Duodenal mucosa (tissue), 2 donors: ENCODE results near the gene XPC.
"Not testable (repeated sequence)": the region's sequence is repeated elsewhere in the genome, so short reads cannot be mapped to it uniquely, and the experiment has no call there.

ENCODE experiments used
- H3K27ac ChIP-seq: one replicate; pipeline ENCODE4 v1.7.0; 2013; ENCODE audit warnings: low read depth, low read length
- H3K27me3 ChIP-seq, 2 donors: one replicate each; pipeline ENCODE4 v1.7.0; 2013; ENCODE audit warnings: low read length in 2 of 2, control low read depth in 1 of 2; ENCODE audit not compliant: insufficient read depth in 2 of 2, control insufficient read depth in 1 of 2
- H3K36me3 ChIP-seq, 2 donors: one replicate each; pipeline ENCODE4 v1.7.0; 2013; ENCODE audit warnings: low read length in 2 of 2, control low read depth in 1 of 2; ENCODE audit not compliant: insufficient read depth in 2 of 2, control insufficient read depth in 1 of 2
- H3K4me1 ChIP-seq, 2 donors: one replicate each; pipeline ENCODE4 v1.7.0; 2013; ENCODE audit warnings: low read length in 2 of 2, control low read depth in 1 of 2; ENCODE audit not compliant: insufficient read depth in 2 of 2, control insufficient read depth in 1 of 2
- H3K4me3 ChIP-seq, 2 donors: one replicate each; pipeline ENCODE4 v1.7.0; 2013; ENCODE audit warnings: low read length in 2 of 2, low read depth in 1 of 2
- H3K9ac ChIP-seq, 2 donors: one replicate each; pipeline ENCODE4 v1.7.0; 2013; ENCODE audit warnings: low read length in 2 of 2, low read depth in 1 of 2
- H3K9me3 ChIP-seq, 2 donors: one replicate each; pipeline ENCODE4 v1.7.0; 2013; ENCODE audit warnings: low read length in 2 of 2, control low read depth in 1 of 2; ENCODE audit not compliant: control insufficient read depth in 1 of 2

Gene XPC

DNA sequence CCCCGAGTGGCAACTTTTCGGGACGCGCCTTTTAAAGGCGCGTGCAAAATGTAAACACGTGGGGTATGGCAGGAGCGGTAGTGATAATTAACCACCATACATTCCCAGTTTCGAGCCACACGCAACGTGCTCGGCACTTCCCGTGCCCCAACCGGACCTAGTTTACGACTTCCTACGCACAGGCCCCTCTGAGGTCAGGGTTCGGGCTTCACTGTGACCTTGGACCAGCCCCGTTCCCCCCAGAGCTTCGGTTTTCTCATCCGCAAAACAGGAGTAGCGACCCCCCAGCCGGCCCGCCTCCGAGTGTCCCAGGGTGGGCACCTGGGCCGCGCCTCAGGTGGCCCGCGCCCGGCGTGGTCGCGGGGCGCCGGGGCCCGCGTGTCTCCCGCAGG is 54.2 kb downstream of the XPC start:
- Histone ChIP-seq H3K4me3 (peak overlapping the region; percentile 92 to 94), H3K36me3 (peaks cover 14 to 37% of the 10 kb centered on the region in 2 donors), H3K4me1 (peaks cover 25 to 34% of the 10 kb centered on the region in 2 donors)

DNA sequence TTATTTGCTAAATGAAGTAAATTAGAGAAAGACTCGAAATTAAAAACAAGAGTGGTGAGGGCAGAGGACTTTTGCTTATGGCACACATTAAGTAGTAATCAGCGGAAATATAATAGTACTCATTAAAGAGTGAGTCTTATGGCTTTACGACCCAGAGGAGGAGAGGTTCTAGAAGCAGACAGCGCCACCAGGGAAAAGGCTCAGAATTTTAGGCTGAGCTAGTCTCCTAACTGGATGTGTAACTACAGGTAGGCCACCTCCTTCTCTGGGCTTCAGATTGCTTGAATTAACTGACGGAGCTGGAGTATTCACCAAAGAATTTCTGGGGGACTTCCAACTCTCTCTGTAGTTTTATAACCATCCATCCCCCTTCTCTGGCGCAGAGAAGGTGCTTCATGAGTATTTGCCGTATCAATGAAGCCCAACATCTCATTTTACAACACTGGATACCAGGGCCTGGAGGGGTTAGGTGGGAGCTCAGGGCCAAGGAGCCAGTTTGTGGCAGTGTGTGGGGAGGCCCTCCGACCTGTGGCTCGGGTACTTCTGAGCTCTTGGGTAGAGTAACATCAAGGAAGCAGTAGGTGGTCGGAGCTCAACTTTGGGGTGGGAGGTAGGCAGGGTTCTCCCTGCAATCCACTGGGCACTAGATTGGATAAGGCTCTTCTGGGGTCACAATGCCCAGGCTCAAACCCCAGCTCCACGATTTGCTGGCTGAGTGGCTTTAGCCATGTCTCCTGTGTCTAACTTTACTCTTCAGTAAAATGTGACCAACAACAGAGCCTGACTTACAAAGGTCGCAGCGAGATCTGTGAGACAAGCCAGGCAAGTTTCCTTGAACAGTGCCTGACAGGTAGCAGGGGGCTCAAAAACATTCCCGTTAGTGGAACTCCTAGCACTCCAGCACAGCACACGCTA is 54.8 kb downstream of the XPC start:
- H3K4me3 ChIP-seq = peak overlapping the region; percentile 92 to 94
- peak overlapping the region; percentile 82 to 95 for H3K9ac ChIP-seq
- H3K27me3 ChIP-seq = no peaks in the 10 kb centered on the region
- peaks cover 10 to 32% of the 10 kb centered on the region in 2 donors for H3K36me3 ChIP-seq
- peaks cover 31 to 34% of the 10 kb centered on the region in 2 donors for H3K4me1 ChIP-seq
- no peaks in the 10 kb centered on the region for H3K9me3 ChIP-seq
- H3K27ac ChIP-seq = peak overlapping the region; percentile 87

More for the DNA sequence above, 54.2 kb downstream of the XPC start:
- H3K27me3 ChIP-seq = no peaks in the 10 kb centered on the region
- peak overlapping the region; percentile 82 to 95 for H3K9ac ChIP-seq
- no peaks in the 10 kb centered on the region for H3K9me3 ChIP-seq
- H3K27ac ChIP-seq = peak overlapping the region; percentile 87

DNA sequence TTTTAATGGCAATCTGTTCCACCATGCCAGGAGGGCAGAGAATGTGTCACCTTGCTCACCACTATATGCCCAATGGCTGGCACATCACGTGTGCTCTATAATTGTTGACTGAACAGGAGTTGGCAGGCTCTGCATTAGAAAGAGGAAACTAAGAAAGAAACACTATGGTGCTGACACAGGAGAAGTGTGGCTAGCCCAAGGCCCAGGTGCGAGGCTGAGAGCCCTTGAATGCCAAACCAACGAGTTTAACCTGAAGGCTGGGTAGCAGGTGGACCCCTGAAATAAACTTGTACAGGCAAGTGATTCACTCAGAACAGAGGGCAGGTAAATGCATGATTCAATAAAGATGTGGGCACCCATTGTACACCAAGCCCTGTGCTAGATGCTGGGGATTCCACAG is 56.1 kb downstream of the XPC start:
- Histone ChIP-seq H3K36me3 (peaks cover 0 to 25% of the 10 kb centered on the region in 2 donors), H3K9ac (no peak overlapping the region), H3K27ac (no peak overlapping the region), H3K4me1 (peaks cover 31 to 33% of the 10 kb centered on the region in 2 donors), H3K27me3 (no peaks in the 10 kb centered on the region), H3K9me3 (no peaks in the 10 kb centered on the region), H3K4me3 (no peak overlapping the region)

DNA sequence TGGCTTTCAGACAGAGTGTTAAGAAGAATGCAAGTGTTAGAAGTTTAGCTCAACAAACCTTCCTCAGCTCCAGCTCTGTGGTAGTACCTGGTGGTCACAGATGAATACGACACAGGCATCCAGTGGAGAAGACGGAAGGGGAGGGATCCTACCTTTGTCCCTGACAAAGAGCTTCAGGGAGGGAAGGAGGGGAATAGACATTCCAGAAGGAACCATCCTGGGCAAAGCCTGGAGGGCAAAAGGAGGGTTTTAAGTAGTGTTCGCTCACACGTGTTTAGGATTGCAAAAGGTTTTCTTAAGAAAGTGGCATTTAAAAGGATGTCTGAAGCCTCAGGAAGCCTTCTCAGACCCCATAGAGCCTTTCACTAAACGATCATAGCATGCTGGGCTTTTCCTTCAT is 56.5 kb downstream of the XPC start:
- no peaks in the 10 kb centered on the region for H3K27me3 ChIP-seq
- no peak overlapping the region for H3K9ac ChIP-seq
- peaks cover 0 to 27% of the 10 kb centered on the region in 2 donors for H3K36me3 ChIP-seq
- no peak overlapping the region for H3K4me3 ChIP-seq
- no peaks in the 10 kb centered on the region for H3K9me3 ChIP-seq
- peaks cover 28 to 30% of the 10 kb centered on the region in 2 donors for H3K4me1 ChIP-seq
- no peak overlapping the region for H3K27ac ChIP-seq

DNA sequence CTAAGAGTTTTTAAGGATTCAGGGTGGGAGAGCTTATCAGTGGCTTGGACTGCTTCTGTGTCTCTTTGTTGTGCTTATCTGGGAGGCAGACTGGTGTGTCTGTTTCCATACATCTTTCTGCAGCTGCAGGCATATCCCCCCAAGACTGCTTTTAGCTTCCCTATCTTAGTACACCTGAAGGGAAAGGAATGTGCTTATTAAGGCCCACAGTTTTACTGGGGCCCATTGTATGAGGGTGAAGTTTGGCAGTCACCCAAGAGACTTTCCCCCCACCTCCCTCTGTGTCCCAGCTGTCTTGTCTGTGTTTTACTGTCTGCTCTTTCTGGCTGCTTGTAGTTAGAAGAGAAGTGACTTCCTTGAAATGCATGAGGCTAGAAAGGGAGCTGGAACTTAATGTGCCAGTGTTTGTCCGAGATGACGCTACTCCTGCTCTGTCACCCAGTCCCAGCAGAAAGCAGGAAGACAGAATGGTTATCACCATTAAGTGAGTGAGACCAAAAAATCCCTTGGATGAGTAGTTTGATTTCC is 57.4 kb downstream of the XPC start:
- peaks cover 3 to 26% of the 10 kb centered on the region in 2 donors for H3K36me3 ChIP-seq
- not testable (repeated sequence) for H3K27ac ChIP-seq, H3K9ac ChIP-seq, H3K9me3 ChIP-seq, H3K27me3 ChIP-seq, H3K4me3 ChIP-seq
- peaks cover 19 to 21% of the 10 kb centered on the region in 2 donors for H3K4me1 ChIP-seq

DNA sequence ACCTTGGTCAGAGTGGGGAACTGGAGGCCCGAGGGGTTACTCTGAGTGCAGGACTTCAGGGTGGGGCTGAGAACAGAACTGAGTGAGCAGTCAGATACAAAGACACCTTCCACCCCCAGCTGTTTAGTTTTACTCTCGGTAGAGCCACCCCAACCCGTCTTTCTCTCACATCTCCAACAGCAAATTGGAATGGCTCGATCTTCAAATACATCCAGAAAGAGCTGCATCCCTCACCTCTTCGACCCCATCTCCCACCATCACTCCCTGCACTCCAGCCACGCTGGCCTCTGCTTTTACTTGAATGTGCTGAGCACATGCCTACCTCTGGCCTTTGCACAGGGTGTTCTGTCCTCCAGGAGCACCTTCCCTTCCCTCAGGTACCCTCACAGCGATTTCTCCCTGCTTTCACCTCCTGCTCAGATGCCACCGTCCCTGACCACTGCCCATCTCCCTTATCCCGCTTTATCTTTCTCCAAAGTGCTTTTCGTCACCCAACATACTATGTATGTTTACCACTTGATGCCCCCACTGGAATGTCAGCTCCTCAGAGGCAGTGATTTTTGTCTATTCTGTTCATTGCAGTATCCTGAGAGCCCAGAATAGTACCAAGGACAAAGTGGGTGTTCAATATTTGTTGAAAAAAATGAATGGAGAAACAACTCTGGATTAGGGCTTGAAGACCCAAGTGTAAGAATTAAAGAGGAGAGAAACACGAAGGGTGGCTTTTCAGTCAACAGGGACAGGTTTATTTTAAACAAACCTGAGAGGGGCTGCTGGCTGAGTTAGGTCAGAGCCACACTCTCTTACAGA is 58.1 kb downstream of the XPC start:
- Histone ChIP-seq H3K27me3 (no peaks in the 10 kb centered on the region), H3K9ac (no peak overlapping the region), H3K4me3 (no peak overlapping the region), H3K4me1 (peaks cover 16 to 21% of the 10 kb centered on the region in 2 donors), H3K9me3 (no peaks in the 10 kb centered on the region), H3K27ac (no peak overlapping the region), H3K36me3 (peaks cover 10 to 32% of the 10 kb centered on the region in 2 donors)

DNA sequence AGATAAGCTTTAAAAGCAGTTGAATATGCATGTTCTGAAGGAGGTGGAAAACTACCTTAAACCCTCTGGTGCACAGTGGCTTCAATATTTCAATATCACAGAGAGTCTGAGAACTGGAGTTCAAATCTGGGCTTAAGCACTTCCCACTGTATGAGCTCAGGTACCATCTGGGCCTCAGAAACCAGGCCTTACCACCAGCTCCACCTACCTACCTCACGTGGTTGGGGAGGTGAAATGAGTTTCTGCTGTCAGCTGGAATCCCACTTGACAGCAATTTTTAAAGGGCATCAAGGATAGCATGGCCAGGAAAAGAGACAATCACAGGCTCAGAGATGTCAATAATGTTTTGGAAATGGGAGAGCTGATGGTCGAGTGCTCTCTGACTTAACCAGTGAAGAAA is 58.8 kb downstream of the XPC start:
- Histone ChIP-seq H3K36me3 (peaks cover 13 to 35% of the 10 kb centered on the region in 2 donors), H3K9me3 (no peaks in the 10 kb centered on the region), H3K4me1 (peaks cover 16 to 26% of the 10 kb centered on the region in 2 donors), H3K9ac (no peak overlapping the region), H3K4me3 (no peak overlapping the region), H3K27ac (no peak overlapping the region), H3K27me3 (no peaks in the 10 kb centered on the region)

DNA sequence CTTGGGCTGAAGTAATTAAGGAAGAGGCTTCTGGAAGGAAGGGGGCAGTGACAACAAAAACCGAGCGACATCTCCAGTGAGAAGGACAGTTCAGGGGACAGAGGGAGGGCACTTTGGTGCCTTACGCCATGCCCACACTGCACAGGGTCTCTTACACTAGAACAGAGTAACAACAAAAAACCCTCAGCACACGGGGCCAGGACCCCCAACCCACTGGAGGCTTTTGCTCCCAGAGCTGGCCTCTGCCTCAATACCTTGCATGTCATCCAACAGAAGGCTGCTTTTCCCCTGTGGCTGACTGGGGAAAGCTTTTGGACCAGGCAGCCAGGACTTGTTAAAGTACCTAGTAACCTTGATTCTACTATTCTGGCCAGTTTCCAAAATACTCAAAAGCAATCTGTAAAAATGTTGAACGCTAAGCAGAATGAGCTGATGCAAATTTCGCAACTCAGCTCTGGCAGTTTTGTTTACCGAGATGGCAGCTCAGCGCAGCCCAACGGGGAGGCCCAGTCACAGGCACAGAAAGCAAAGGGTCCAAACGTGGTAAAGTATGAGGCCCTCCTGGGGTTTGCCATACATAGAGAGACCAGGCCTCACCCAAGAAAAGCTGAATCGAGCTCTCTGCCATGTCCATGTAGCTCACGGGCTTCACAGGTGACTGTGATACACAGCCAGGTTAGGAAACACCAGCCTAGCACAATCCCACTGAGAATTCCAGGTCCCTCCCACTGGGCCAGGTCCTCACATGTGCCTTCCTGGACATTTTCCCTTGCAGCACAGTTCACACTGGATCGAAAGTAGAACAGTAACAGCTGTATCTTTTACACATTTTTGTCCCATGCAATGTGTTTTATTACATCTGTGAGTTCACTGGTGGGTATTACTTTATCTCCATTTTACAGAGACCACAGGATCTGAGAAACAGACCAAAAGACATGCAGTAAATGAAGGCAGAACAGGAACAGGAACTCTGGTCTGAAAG is 59.7 kb downstream of the XPC start:
- Histone ChIP-seq H3K4me3 (no peak overlapping the region), H3K27me3 (no peaks in the 10 kb centered on the region), H3K36me3 (peaks cover 13 to 35% of the 10 kb centered on the region in 2 donors), H3K4me1 (peaks cover 13 to 24% of the 10 kb centered on the region in 2 donors), H3K9me3 (no peaks in the 10 kb centered on the region), H3K27ac (no peak overlapping the region), H3K9ac (no peak overlapping the region)
